ENCODE results near the gene IMMP2L. TPM values are rescaled to one million over a fixed set of nuclear protein-coding genes. Genes with fewer than 3 reads are reported as not detected.
"Not testable (repeated sequence)": the region's sequence is repeated elsewhere in the genome, so short reads cannot be mapped to it uniquely, and the experiment has no call there.

Gene IMMP2L
- 14.1 and 19.9 TPM in 2 replicates for total RNA-seq

DNA sequence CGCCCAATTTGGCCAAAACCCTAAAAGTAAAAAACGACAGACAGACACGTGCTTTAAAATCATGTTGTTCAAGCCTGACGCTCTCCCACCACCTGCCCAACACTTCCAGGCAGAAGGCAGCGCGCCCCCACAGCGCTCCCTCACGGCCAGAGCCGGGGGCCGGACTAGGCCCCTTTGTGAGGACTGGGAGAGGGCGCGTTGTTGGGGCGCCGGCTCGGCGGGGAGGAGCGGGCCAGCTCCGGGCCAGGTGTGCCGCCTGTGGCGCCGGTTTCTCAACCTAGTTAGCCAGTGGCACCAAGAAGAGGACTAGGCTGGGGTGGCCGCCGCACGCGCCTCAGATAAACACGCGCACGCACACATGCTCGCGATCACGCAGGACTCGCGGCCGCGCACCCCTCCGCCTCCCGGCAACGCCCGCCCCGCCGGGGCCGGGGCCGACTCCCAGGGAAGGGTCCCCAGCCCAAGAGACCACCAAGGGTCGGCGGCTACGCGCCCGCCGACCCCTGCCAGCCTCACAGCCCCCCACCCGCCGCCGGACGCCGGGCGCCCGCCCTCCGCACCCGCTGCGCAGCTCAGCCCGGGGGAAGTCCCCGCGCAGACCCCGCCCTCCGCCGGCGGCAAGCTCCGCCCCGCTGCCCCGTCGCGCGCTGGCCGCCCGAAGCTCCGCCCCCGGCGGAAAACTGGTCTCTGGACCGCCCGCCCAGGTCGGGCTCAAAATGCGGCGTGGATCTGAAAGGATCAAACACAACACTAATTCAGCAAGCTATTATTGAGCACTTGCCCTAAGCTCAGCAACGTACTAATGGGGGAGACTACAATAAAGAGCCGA, at the start of gene IMMP2L:
TSS of gene IMMP2L (minus strand) at position 589 of the 829 bp plus-strand sequence.
- Histone ChIP-seq H3K4me2 (ENCODE audit: insufficient read depth, low read length) (peak within 1 kb of the TSS; percentile 96), H3K4me3 (ENCODE audit: insufficient read depth, low read length) (peak within 1 kb of the TSS; percentile 80), H3K27ac (ENCODE audit: low read depth, low read length) (peak within 1 kb of the TSS; percentile 56), H2AFZ (ENCODE audit: low read length) (peak within 1 kb of the TSS; percentile 98), H3K4me1 (ENCODE audit: insufficient read depth, low read length) (peaks cover 8% of the 10 kb centered on the region), H3K27me3 (ENCODE audit: insufficient read depth, low read length) (no peaks in the 10 kb centered on the region), H3K79me2 (ENCODE audit: insufficient read depth, low read length) (no peaks in the 10 kb centered on the region), H4K20me1 (ENCODE audit: insufficient read depth, low read length) (no peaks in the 10 kb centered on the region), H3K9me3 (ENCODE audit: low read depth, low read length) (no peaks in the 10 kb centered on the region), H3K36me3 (ENCODE audit: insufficient read depth, low read length) (no peaks in the 10 kb centered on the region)
- peak; percentile 97 for DNase-seq (ENCODE audit: insufficient read length, low spot score, missing footprints)
- TF ChIP-seq, protein P1, sequence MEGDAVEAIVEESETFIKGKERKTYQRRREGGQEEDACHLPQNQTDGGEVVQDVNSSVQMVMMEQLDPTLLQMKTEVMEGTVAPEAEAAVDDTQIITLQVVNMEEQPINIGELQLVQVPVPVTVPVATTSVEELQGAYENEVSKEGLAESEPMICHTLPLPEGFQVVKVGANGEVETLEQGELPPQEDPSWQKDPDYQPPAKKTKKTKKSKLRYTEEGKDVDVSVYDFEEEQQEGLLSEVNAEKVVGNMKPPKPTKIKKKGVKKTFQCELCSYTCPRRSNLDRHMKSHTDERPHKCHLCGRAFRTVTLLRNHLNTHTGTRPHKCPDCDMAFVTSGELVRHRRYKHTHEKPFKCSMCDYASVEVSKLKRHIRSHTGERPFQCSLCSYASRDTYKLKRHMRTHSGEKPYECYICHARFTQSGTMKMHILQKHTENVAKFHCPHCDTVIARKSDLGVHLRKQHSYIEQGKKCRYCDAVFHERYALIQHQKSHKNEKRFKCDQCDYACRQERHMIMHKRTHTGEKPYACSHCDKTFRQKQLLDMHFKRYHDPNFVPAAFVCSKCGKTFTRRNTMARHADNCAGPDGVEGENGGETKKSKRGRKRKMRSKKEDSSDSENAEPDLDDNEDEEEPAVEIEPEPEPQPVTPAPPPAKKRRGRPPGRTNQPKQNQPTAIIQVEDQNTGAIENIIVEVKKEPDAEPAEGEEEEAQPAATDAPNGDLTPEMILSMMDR (IDR thresholded peaks at IDR 0.05; ENCODE audit: extremely low read depth, low read depth, low read length), result peak; percentile 14

DNA sequence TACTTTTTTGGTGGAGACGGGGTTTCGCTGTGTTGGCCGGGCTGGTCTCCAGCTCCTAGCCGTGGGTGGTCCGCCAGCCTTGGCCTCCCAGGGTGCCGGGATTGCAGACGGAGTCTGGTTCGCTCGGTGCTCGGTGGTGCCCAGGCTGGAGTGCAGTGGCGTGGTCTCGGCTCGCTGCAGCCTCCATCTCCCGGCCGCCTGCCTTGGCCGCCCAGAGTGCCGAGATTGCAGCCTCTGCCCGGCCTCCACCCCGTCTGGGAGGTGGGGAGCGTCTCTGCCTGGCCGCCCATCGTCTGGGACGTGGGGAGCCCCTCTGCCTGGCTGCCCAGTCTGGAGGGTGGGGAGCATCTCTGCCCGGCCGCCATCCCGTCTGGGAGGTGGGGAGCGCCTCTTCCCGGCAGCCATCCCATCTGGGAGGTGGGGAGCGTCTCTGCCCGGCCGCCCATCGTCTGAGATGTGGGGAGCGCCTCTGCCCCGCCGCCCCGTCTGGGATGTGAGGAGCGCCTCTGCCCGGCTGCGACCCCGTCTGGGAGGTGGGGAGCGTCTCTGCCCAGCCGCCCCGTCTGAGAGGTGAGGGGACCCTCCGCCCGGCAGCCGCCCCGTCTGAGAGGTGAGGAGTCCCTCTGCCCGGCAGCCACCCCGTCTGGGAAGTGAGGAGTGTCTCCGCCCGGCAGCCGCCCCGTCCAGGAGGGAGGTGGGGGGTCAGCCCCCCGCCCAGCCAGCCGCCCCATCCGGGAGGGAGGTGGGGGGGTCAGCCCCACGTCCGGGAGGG, 47.4 kb upstream of the IMMP2L start:
- not testable (repeated sequence) for H3K27ac ChIP-seq (ENCODE audit: low read depth, low read length)

DNA sequence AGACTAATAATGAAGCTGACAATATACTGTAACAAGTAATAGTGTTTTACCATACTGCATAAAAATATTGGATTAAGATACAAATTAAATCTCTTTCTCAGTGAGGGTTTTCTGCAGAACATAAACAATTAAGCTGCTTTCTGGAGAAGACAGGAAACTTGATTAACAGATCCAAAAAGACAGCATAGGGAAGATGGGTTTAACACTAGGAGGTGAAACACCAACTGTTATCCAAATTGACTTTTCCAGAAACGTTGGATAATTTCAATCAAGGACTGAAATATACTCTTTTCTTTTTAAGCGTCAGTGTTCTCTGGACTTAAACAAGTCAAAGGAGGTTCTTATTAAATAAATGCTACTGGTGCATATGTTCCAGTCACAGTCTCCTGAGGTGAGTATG, 45.3 kb upstream of the IMMP2L start:
- H2AFZ ChIP-seq (ENCODE audit: low read length), result no peak overlapping the region
- no peaks in the 10 kb centered on the region for H3K9me3 ChIP-seq (ENCODE audit: low read depth, low read length)
- H4K20me1 ChIP-seq (ENCODE audit: insufficient read depth, low read length), result no peaks in the 10 kb centered on the region
- no peaks in the 10 kb centered on the region for H3K36me3 ChIP-seq (ENCODE audit: insufficient read depth, low read length)
- H3K4me2 ChIP-seq (ENCODE audit: insufficient read depth, low read length), result no peak overlapping the region
- peak; percentile 53 for DNase-seq (ENCODE audit: insufficient read length, low spot score, missing footprints)
- H3K27me3 ChIP-seq (ENCODE audit: insufficient read depth, low read length), result no peaks in the 10 kb centered on the region
- no peaks in the 10 kb centered on the region for H3K4me1 ChIP-seq (ENCODE audit: insufficient read depth, low read length)
- H3K4me3 ChIP-seq (ENCODE audit: insufficient read depth, low read length), result no peak overlapping the region
- H3K27ac ChIP-seq (ENCODE audit: low read depth, low read length), result no peak overlapping the region
- H3K79me2 ChIP-seq (ENCODE audit: insufficient read depth, low read length), result no peaks in the 10 kb centered on the region
- TF ChIP-seq, protein P1 (IDR thresholded peaks at IDR 0.05; ENCODE audit: extremely low read depth, low read depth, low read length), result no peak

More for the DNA sequence above, 47.4 kb upstream of the IMMP2L start:
- not testable (repeated sequence) for H3K4me2 ChIP-seq (ENCODE audit: insufficient read depth, low read length); H3K4me3 ChIP-seq (ENCODE audit: insufficient read depth, low read length); H3K9me3 ChIP-seq (ENCODE audit: low read depth, low read length); H3K79me2 ChIP-seq (ENCODE audit: insufficient read depth, low read length); H2AFZ ChIP-seq (ENCODE audit: low read length); DNase-seq (ENCODE audit: insufficient read length, low spot score, missing footprints); H3K36me3 ChIP-seq (ENCODE audit: insufficient read depth, low read length); H4K20me1 ChIP-seq (ENCODE audit: insufficient read depth, low read length); H3K27me3 ChIP-seq (ENCODE audit: insufficient read depth, low read length); H3K4me1 ChIP-seq (ENCODE audit: insufficient read depth, low read length)

DNA sequence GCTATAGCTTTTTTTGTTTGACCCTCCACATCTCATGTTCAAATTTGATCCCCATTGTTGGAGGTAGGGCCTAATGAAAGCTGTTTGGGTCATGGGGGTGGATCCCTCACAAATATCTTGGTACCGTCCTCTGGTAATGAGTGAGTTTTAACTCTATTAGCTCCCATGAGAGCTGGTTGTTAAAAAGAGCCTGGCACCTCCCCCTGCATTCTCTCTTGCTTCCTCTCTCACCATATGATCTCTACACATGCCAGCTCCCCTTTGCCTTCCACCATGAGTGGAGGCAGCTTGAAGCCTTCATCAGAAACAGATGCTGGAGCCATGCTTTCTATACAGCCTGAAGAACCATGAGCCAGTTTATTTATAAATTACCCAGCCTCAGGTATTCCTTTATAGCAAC, 43.0 kb upstream of the IMMP2L start:
- TF ChIP-seq, protein P1 (IDR thresholded peaks at IDR 0.05; ENCODE audit: extremely low read depth, low read depth, low read length), result no peak
- H3K79me2 ChIP-seq (ENCODE audit: insufficient read depth, low read length), result no peaks in the 10 kb centered on the region
- H3K4me1 ChIP-seq (ENCODE audit: insufficient read depth, low read length), result no peaks in the 10 kb centered on the region
- H2AFZ ChIP-seq (ENCODE audit: low read length), result no peak overlapping the region
- no peaks in the 10 kb centered on the region for H3K9me3 ChIP-seq (ENCODE audit: low read depth, low read length)
- H3K36me3 ChIP-seq (ENCODE audit: insufficient read depth, low read length), result no peaks in the 10 kb centered on the region
- no peaks in the 10 kb centered on the region for H3K27me3 ChIP-seq (ENCODE audit: insufficient read depth, low read length)
- no peak for DNase-seq (ENCODE audit: insufficient read length, low spot score, missing footprints)
- no peak overlapping the region for H3K4me2 ChIP-seq (ENCODE audit: insufficient read depth, low read length)
- no peak overlapping the region for H3K4me3 ChIP-seq (ENCODE audit: insufficient read depth, low read length)
- H4K20me1 ChIP-seq (ENCODE audit: insufficient read depth, low read length), result no peaks in the 10 kb centered on the region
- no peak overlapping the region for H3K27ac ChIP-seq (ENCODE audit: low read depth, low read length)

Measured in osteoblast (primary cell).